Measurements from ENCODE around the gene NCKAP5. TPM values are rescaled to one million over a fixed set of nuclear protein-coding genes. Genes with fewer than 3 reads are reported as not detected.

The NCKAP5 gene
- total RNA-seq, 1 donor from 2014 or later, result 0.20 TPM

DNA sequence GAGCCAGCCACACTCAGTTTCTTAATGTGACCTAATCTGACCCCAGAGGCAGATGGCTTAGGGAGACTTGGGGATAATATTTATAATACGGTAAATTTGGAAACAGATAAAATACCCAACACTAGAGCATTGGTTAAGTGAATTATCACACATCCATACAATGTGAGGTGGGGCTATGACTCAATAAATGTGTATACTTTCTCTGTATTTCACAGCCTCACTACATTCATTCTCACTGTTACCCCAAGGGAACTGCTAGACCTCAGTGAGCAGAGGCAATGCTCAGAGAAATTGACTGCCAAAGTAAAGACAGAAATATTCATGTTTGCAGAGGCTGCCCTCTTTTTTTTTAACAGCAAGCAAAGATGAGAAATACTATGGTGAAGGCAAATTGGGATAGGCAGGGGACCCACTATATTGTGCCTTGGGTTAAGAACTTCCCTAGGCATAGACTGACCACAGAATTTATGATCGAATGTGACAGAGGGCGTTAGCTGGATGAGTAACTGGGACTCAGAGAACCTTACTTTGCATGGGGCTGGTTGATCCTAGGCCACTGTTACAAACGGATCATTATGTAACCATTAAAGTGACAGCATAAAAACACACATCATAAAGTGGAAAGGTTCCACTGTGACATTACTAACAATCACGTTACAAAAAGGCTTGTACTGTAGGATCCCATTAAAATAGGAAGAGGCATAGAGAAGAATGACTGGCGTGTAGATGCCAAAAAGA lies 652.3 kb downstream of the NCKAP5 start:
- Mint-ChIP-seq H3K27me3 (ENCODE audit: unreplicated experiment) (peaks cover 1% of the 10 kb centered on the region), H3K27ac (ENCODE audit: unreplicated experiment) (no peak overlapping the region)
- TF ChIP-seq, protein P1, sequence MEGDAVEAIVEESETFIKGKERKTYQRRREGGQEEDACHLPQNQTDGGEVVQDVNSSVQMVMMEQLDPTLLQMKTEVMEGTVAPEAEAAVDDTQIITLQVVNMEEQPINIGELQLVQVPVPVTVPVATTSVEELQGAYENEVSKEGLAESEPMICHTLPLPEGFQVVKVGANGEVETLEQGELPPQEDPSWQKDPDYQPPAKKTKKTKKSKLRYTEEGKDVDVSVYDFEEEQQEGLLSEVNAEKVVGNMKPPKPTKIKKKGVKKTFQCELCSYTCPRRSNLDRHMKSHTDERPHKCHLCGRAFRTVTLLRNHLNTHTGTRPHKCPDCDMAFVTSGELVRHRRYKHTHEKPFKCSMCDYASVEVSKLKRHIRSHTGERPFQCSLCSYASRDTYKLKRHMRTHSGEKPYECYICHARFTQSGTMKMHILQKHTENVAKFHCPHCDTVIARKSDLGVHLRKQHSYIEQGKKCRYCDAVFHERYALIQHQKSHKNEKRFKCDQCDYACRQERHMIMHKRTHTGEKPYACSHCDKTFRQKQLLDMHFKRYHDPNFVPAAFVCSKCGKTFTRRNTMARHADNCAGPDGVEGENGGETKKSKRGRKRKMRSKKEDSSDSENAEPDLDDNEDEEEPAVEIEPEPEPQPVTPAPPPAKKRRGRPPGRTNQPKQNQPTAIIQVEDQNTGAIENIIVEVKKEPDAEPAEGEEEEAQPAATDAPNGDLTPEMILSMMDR (IDR thresholded peaks at IDR 0.05; ENCODE audit: partially characterized antibody, unreplicated experiment), result no peak

DNA sequence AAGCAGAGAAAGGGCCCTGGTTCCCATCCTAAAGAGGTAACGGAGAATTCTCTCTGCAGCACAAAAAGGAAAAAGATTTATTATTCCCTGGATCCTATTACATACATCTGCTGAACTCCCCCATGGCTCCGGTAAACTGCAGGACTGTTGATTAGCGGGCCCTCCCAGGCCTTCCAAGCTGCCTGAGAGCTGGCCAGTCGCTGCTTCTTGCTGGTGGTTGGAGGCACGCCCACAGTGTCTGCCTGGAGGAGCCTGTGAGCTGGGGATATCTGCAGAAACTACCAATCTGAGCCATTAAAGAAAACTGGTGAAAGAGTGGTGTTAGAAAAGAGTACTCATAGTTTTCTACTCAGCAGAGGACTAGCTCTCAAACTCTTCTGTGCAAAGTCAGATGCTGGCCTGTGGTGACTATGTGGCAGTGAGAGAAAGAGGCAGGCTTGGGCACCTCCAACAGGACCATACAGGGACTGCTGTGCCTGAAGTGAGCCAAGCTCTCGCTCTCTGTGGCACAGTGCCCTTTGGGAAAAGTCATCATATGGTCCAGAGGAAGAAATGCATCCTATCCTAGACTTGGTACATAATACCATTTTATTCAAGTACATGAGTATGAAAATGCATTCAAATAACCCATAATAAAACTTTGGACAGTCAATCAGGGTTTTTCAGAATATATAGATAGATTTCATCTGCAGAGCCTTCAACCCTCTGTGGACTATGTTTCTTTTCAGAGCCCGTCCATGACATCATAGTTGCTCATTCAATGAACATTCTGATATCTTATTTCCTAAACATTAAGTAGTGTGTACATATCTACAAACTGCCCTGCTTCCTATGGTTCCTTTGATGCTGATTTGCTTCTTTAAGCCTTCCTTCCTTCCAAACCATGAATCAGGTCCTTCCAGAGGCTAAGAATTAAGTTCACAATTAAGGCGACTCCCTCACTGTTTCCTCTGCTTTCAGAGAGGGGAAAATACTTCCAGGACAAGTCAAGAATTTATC lies 656.2 kb downstream of the NCKAP5 start:
- H3K9me3 Mint-ChIP-seq (ENCODE audit: unreplicated experiment), result no peaks in the 10 kb centered on the region
- H3K4me3 Mint-ChIP-seq (ENCODE audit: unreplicated experiment), result no peak overlapping the region
- no peaks in the 10 kb centered on the region for H3K27me3 Mint-ChIP-seq (ENCODE audit: unreplicated experiment)

More for the DNA sequence above, 652.3 kb downstream of the NCKAP5 start:
- Mint-ChIP-seq H3K4me1 (ENCODE audit: low read depth, unreplicated experiment) (peaks cover 8% of the 10 kb centered on the region), H3K9me3 (ENCODE audit: unreplicated experiment) (no peaks in the 10 kb centered on the region), H3K36me3 (ENCODE audit: unreplicated experiment) (no peaks in the 10 kb centered on the region), H3K4me3 (ENCODE audit: unreplicated experiment) (no peak overlapping the region)
- no peak for DNase-seq

DNA sequence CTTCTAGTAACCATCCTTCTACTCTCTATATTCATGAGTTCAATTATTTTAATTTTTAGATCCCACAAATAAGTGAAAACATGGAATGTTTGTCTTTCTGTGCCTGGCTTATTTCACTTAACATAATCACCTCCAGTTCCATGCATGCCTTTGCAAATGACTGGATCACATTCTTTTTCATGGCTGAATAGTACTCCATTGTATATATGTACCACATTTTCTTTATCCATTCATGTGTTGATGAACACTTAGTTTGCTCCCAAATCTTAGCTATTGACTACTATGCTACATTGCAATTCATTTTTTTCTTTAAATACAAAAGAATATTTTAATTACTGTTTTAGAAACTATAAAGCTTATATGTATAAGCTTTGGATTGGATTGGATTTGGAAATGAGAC lies 657.8 kb downstream of the NCKAP5 start:
- Mint-ChIP-seq H3K9me3 (ENCODE audit: unreplicated experiment) (no peaks in the 10 kb centered on the region), H3K27ac (ENCODE audit: unreplicated experiment) (no peak overlapping the region), H3K4me1 (ENCODE audit: low read depth, unreplicated experiment) (peaks cover 6% of the 10 kb centered on the region), H3K4me3 (ENCODE audit: unreplicated experiment) (no peak overlapping the region), H3K36me3 (ENCODE audit: unreplicated experiment) (no peaks in the 10 kb centered on the region), H3K27me3 (ENCODE audit: unreplicated experiment) (no peaks in the 10 kb centered on the region)
- TF ChIP-seq, protein P1 (IDR thresholded peaks at IDR 0.05; ENCODE audit: partially characterized antibody, unreplicated experiment), result no peak
- no peak for DNase-seq

More for the DNA sequence above, 656.2 kb downstream of the NCKAP5 start:
- Mint-ChIP-seq H3K27ac (ENCODE audit: unreplicated experiment) (no peak overlapping the region), H3K4me1 (ENCODE audit: low read depth, unreplicated experiment) (peaks cover 8% of the 10 kb centered on the region), H3K36me3 (ENCODE audit: unreplicated experiment) (no peaks in the 10 kb centered on the region)
- TF ChIP-seq, protein P1 (IDR thresholded peaks at IDR 0.05; ENCODE audit: partially characterized antibody, unreplicated experiment), result no peak
- DNase-seq, result peak; percentile 42

DNA sequence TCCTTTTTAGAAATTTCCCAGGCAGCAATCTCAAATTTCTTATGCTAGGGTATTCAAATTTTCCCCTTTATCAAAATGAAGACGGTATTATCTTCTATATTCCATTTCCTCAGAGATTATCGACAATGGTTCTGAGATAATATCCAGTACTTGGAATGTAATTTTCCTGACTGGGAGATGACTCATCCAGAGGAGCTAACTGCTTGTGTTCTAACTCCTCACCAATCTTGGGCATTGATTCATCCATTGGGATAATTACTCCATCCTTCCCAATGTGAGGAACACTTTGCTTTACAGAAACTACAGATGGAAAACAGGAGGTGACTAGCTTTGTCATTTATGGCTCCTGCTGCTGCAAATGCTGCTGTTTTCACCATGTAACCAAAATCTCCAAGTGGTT lies 658.8 kb downstream of the NCKAP5 start:
- H3K27ac Mint-ChIP-seq (ENCODE audit: unreplicated experiment), result no peak overlapping the region
- H3K36me3 Mint-ChIP-seq (ENCODE audit: unreplicated experiment), result no peaks in the 10 kb centered on the region
- no peak for DNase-seq
- TF ChIP-seq, protein P1 (IDR thresholded peaks at IDR 0.05; ENCODE audit: partially characterized antibody, unreplicated experiment), result no peak
- no peak overlapping the region for H3K4me3 Mint-ChIP-seq (ENCODE audit: unreplicated experiment)
- no peaks in the 10 kb centered on the region for H3K27me3 Mint-ChIP-seq (ENCODE audit: unreplicated experiment)
- H3K9me3 Mint-ChIP-seq (ENCODE audit: unreplicated experiment), result no peaks in the 10 kb centered on the region
- H3K4me1 Mint-ChIP-seq (ENCODE audit: low read depth, unreplicated experiment), result peaks cover 6% of the 10 kb centered on the region
